ENCODE measurements around the gene VAT1.
"Not testable (repeated sequence)": the region's sequence is repeated elsewhere in the genome, so short reads cannot be mapped to it uniquely, and the experiment has no call there.

The VAT1 gene

DNA sequence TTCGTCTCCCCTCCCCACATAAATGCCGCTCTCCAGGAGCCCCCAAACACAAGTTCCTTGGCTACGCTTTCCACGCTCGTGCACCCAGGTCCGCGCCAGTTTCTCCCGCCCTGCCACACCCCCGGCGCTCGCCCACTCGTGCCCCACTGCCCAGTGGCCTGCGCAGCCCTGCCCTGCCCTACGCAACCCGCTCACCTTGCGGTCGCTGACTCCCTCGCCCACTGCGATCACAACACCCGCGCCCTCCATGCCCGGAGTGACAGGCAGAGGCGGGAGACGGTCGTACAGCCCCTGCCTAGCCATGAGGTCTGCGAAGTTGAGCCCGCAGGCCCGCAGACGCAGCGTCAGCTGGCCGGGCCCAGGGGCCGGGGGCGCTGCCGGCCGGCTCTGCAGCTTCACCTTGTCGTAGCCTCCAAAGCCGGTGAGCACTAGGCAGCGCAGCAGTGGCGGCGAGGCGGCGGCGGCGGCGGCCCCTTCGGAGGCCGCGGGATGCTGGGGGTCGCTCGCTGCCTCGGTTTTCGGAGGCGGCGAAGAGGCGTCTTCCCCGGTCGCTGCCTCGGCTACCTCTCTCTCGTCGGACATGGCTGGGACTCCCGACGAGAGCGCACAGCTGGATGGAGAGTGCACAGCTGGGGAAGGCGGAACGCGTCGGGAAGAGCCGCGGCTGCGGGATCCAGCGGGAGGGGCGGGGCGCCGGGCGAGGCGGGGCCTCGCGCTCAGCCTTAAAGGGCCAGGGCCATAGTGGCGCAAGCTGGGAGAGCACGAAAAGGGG lies at the start of gene VAT1:
TSS of gene VAT1 (minus strand) at position 645 of the 772 bp plus-strand sequence. CDS start at position 582, 63 bp downstream.
- no peak for DNase-seq

- no peak for DNase-seq
These were observed 48.7 kb upstream of the VAT1 start for GRCh38 chr17:43070872-43071271.

DNA sequence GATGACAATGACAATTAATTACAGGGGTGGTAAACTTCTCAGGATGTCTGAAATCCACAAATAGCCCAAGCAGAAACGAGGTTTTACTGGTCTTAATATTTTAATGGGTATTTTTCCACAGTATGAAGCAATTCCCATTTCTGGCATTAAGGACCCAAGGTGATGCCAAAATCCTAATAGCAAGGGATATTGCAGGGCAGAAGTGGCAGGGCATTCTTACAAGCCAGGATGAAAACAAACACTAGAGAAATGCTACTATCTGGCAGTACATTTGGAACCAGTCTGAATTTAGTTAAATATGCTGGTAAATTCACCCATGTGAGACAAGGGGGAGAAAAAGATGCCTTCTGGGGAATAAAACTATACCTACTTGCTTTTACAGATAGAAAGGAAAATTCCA lies 48.1 kb upstream of the VAT1 start:
- no peak for DNase-seq

DNA sequence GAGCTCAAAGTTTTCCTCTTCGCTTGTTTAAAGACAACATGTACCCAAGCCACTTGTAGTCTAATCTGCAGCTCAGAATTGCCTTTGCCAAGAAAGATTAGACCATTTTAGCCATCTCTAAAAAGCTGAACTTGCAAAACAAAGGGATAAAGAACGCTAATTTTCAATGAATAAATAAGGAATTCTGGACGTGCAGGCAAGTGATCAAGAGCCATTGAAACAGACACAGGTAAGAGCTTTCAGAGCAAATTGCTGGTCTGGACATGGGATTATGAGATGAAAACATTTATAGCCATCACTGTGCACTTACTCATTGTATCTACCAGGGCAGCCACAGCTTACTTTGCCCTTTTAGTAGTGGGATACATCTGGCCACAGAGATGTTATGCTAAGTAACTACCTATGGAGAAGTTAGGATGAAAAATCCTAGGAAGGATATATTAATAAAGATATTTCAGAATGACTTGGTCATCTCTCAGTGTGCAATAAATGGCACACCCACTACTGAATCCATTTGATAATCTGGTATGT lies 47.2 kb upstream of the VAT1 start:
- DNase-seq = no peak

DNA sequence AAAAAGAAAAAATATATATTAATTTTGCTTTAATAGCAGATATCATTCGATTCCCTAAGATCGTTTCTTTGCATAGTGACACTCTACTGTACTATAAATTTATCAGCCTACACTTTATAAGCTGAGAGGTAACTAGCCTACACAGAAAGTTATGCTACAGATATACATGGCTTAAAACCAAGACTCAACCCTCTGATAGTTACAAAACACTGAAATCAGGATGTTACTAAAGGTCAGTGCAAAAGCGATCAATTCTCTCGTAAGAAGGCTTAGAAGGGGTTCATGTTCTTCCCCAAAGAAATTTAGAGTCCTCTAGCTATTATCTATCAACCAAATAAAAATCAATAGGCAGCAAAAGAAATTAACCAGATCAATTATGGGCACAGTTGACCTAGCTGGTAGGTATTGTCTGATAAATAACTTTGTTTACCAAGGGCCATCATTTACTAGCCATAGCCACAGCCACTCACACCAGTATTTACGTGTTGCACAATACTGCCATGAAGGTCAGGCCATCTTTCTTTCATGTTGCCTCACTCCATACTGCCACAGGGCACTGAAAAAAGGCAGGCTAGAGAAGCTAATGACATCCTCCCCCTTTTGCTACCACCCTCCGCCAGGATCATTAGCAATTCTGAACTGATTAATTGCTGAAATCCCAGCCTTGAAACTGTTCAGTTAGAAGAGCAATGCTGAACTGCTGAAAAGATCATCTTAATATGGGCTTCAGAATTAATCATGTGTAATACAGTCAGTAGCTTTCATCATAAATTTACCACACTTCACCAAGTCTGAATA lies 46.6 kb upstream of the VAT1 start:
- no peak for DNase-seq

- no peak for DNase-seq
These were observed 40.9 kb upstream of the VAT1 start for GRCh38 chr17:43062984-43063638.

- DNase-seq = no peak
These were observed 33.9 kb upstream of the VAT1 start for GRCh38 chr17:43056051-43056450.

DNA sequence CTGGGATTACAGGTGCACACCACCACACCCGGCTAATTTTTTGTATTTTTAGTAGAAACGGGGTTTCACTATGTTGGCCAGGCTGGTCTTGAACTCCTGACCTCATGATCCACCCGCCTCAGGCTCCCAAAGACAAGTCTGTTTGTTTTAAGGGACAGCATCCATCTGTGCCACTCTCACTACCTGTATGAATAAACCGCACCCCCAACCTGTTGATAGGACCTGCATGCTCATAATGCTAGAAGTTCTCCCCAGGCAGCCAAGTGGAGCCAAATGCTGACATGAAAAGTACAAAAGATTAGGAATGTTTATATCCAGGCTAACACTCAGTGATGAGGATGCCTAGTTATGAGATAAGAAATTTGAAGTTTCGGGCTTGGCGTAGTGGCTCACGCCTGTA lies 30.8 kb upstream of the VAT1 start:
- not testable (repeated sequence) for DNase-seq

DNA sequence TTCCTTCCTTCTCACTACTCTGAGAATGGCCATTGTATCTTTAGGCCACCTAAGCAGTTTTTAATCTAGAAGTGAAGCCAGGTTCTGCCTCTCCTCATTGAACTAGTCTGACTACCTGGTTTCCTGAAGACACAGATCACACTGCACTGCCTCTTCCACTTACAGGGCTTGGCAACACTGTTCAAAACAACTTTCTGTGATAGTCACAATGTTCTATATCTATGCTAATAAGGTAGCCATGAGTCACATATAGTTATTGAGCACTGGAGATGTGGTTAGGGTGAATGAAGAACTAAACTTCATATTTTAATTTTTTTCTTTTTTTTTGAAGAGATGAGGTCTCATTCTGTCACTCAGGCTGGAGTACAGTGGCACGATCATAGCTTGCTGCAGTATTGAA lies 29.8 kb upstream of the VAT1 start:
- DNase-seq = no peak

DNA sequence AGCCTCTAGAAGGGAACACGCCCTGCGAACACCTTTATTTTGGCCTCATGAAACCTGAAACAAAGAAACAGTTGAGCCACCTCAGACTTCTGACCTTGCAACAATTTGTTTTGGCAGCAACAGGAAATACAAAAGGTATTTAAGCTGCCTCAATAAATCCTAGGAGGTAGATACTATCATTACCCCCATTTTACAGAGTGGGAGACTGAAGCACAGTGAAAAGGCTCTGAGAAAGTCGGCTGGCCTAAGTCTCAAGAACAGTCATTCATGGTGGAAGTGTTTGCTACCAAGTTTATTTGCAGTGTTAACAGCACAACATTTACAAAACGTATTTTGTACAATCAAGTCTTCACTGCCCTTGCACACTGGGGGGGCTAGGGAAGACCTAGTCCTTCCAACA lies 21.8 kb upstream of the VAT1 start:
- DNase-seq = no peak

GRCh38 chr17:43043307-43043706 lies 21.1 kb upstream of the VAT1 start:
- no peak for DNase-seq

GRCh38 chr17:43042025-43042628 lies 19.9 kb upstream of the VAT1 start:
- DNase-seq = no peak

DNA sequence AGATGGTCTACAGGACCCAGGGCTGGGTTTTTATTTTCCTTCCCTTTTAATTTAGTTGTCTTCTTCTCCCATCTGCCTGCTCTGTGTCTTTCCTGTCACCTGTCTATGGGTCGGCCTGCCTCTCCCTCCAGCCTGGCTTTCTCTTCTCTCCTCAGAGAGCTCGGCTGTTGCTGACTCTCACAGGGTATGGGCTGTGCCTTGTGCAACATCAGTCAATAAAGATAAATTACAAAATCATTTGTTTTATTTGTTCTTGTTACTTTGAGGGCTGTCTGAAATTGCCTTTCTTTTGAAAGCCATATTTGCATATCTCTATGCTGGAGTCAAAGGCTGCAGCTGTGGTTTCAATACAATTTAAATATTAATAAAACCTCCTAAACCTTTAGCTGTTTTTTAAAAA lies 18.5 kb upstream of the VAT1 start:
- no peak for DNase-seq

DNA sequence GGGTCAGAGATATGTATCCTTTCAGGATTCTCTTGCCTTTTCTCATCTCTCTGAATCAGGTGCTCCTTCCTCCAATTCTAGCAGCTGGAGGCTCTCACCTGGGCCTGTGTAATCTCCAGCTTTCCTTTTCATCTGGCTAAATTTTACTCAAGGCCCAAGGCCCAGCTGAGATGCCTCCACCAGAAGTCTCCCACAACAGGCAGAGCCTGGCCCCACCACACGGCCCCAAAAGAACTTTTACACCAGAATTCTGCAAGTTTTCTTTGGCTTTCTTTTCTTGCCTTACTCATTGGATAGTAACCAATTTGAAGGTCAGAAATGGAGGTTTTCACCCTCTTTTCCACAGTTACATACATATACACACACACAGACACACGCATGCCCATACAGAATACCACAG lies 17.5 kb upstream of the VAT1 start:
- DNase-seq = no peak

DNA sequence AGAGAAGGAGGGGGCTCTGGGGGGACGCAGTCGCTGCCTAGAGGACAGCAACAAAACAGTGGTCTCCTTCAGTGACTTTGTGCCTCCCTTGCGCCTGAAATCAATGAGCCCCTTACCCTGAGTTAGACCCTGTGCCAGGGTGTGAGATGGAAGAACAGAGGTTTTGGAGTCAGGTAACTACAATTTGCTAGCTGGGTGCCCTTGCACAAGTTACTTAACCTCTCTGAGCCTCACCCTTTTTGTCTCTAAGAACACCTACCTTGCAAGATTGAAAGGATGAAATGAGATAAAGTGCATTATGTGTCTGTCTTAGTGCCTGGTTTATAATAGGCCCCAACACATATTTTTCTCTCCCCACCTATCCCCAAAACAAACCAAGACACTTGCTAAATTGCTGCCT lies 12.7 kb upstream of the VAT1 start:
- no peak for DNase-seq

DNA sequence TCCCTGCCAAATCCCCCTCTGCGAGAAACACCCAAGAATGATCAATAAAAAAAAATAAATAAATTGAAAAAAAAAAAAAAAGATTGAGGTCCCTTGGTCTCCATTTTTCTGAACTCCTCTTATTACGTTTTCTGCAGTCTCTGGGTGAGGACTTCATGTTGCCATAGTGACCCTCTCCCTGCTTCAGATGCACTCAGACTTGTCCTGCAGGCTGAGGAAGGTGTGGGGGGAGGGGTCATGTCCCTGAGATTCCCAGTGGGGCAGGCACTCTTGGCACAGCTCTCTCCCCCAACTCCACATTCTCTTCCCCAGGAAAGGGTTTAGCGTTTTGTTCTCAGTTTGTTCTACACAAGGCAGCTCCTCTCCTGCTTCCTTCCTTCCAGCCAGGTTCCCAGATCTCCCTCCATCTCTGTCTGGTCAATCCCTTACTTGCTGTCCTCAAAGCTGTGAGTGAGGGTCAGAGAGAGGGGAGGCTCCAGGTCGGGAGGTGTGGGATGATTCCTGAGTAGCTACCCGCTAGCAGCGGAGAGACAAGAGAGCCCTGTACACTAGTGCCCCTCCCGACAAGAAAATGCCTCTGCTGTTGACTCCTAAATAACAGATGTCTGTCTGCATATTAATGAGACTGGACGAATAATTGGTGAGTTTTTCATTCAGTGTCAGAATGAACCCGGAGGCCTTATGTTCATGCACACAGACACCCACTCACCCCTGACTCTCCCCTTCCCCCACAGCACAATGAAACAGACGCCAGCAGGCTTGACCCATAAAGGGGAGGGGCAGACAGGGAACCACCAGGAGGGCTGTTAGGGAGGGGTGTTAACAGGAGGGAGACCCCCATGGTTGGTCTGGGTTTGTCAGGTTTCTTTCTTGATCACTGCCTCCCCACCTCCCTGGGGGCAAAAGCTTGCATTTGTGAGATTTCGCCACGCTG lies 12.0 kb upstream of the VAT1 start:
- DNase-seq = no peak

GRCh38 chr17:43031666-43032065 lies 9.5 kb upstream of the VAT1 start:
- no peak for DNase-seq

- no peak for DNase-seq
These were observed 8.1 kb upstream of the VAT1 start for GRCh38 chr17:43030137-43030767.

DNA sequence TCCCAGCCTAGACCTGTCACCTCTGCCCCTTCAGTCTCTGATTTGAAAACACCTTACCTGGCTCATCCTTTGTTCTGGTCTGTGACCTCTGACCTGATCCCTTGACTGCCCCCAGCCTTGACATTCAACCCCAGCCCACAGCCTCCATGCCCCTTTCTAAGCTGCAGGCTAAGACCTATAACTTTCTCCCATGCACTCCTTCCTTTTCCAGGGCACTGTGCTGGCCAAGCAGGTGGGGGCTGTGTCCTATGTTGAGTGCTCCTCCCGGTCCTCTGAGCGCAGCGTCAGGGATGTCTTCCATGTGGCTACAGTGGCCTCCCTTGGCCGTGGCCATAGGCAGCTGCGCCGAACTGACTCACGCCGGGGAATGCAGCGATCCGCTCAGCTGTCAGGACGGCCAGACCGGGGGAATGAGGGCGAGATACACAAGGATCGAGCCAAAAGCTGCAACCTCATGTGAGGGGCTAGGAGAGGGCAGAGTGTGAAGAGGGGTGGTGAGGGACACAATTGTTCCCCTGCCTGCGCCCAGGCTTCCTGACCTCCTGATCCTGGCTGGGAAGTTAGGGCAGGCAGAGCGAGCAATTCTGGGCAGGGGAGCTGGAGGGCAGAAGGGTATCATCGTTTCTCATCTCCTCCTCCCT lies 6.2 kb upstream of the VAT1 start:
- no peak for DNase-seq

GRCh38 chr17:43027091-43028032 lies 5.2 kb upstream of the VAT1 start:
- no peak for DNase-seq
